GM21447 (cell line): ENCODE measurements around the gene ZNF641.
"Not testable (repeated sequence)": the region's sequence is repeated elsewhere in the genome, so short reads cannot be mapped to it uniquely, and the experiment has no call there.

Experiments
- ATAC-seq: cut with Tn5 transposase; IDR thresholded peaks from one replicate; pipeline ENCODE4 v1.9.1; 2021; ENCODE audit not compliant: unreplicated experiment

Gene ZNF641

GRCh38 chr12:48336061-48336460 lies 14.7 kb downstream of the ZNF641 start:
- no peak for ATAC-seq

GRCh38 chr12:48334808-48335207 lies 15.9 kb downstream of the ZNF641 start:
- no peak for ATAC-seq

GRCh38 chr12:48333680-48334079 lies 17.0 kb downstream of the ZNF641 start:
- ATAC-seq: not testable (repeated sequence)

GRCh38 chr12:48331399-48331798 lies 19.3 kb downstream of the ZNF641 start:
- no peak for ATAC-seq

- no peak for ATAC-seq
Observed at GRCh38 chr12:48329199-48329939, 21.4 kb downstream of the ZNF641 start.

- ATAC-seq: no peak
Observed at GRCh38 chr12:48316491-48316890, 34.2 kb downstream of the ZNF641 start.

GRCh38 chr12:48311313-48311712 lies 39.4 kb downstream of the ZNF641 start:
- ATAC-seq: no peak

GRCh38 chr12:48307269-48307668 lies 43.5 kb downstream of the ZNF641 start:
- ATAC-seq: no peak

GRCh38 chr12:48305190-48305589 lies 45.5 kb downstream of the ZNF641 start:
- ATAC-seq: no peak

GRCh38 chr12:48302161-48302911 lies 48.4 kb downstream of the ZNF641 start:
- ATAC-seq: no peak

GRCh38 chr12:48300774-48301173 lies 49.9 kb downstream of the ZNF641 start:
- no peak for ATAC-seq

GRCh38 chr12:48296586-48297282 lies 54.0 kb downstream of the ZNF641 start:
- no peak for ATAC-seq

GRCh38 chr12:48292040-48292439 lies 58.7 kb downstream of the ZNF641 start:
- no peak for ATAC-seq

- no peak for ATAC-seq
Observed at GRCh38 chr12:48291511-48291910, 59.2 kb downstream of the ZNF641 start.

GRCh38 chr12:48288387-48289268 lies 62.1 kb downstream of the ZNF641 start:
- ATAC-seq: no peak
